Lower lobe of right lung (tissue), 2 donors: Measurements from ENCODE around the gene RNF6. TPM values are rescaled to one million over a fixed set of nuclear protein-coding genes. Genes with fewer than 3 reads are reported as not detected.

Source experiments
- ATAC-seq, 2 donors: fragments of 200-7000 bp; cut with Tn5 transposase; one replicate each; pipeline ENCODE4 v1.9.1; 2020 to 2022; ENCODE audit warnings: mild to moderate bottlenecking in 2 of 2, moderate library complexity in 2 of 2
- DNase-seq: peaks from one replicate; pipeline ENCODE4 v3.0.0-alpha.2; 2020
- H3K27ac ChIP-seq: fragments of 200-600 bp; one replicate; pipeline ENCODE4 v1.8.0; 2022
- H3K27me3 ChIP-seq: fragments of 200-600 bp; one replicate; pipeline ENCODE4 v1.8.0; 2022; ENCODE audit warnings: low read depth
- H3K36me3 ChIP-seq: fragments of 200-600 bp; one replicate; pipeline ENCODE4 v1.8.0; 2022; ENCODE audit warnings: mild to moderate bottlenecking
- H3K4me1 ChIP-seq: fragments of 200-600 bp; one replicate; pipeline ENCODE4 v1.8.0; 2022
- H3K4me3 ChIP-seq: fragments of 200-600 bp; one replicate; pipeline ENCODE4 v1.8.0; 2022; ENCODE audit warnings: mild to moderate bottlenecking
- H3K9me3 ChIP-seq: fragments of 200-600 bp; one replicate; pipeline ENCODE4 v1.8.0; 2022
- intact Hi-C: fragments of 100-400 bp; cut with DNase I; formaldehyde crosslinking; loops from one replicate; pipeline ENCODE4 v1.11.0; 2022
- total RNA-seq: library from RNA; stranded (reverse); fragmentation: NEBNext Ultra II Directional; extraction: Animal tissue kit (Norgen Biotek cat#: 25700); gene quantifications from one replicate; pipeline ENCODE4 v1.2.1, GENCODE V29; 2021
- TF ChIP-seq, protein P1 (sequence below): fragments of 200-600 bp; IDR thresholded peaks from one replicate; pipeline ENCODE4 v1.8.0; 2022; ENCODE audit warnings: antibody characterized with exemption, mild to moderate bottlenecking
- donor health status: DM: no; HTN: yes; CAD: no; lungs with severe emphysema.

Gene RNF6
- total RNA-seq, 1 donor from 2014 or later, result 29.3 TPM

DNA sequence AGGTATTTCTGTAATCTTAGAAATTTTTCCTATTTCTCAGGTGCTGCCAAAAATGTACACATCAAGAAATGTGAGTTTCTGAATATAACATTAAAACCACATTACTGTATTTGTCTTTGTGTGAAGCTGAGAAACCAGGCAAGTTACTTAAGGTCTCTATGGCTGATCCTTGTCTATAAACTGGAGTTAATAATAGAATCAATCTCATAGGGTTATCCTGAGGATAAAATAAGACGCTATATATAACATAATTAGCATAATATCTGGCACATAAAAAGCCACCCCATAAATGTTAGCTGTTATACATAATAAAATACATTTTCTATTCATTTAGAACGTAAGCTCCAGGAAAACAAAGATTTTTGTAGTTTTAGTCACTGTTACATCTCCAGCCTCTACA is 6.1 kb downstream of the RNF6 start:
- Histone ChIP-seq H3K27me3 (no peaks in the 10 kb centered on the region), H3K4me3 (no peak overlapping the region), H3K36me3 (peaks cover 89% of the 10 kb centered on the region), H3K4me1 (peaks cover 19% of the 10 kb centered on the region), H3K27ac (no peak overlapping the region), H3K9me3 (no peaks in the 10 kb centered on the region)
- TF ChIP-seq, protein P1, sequence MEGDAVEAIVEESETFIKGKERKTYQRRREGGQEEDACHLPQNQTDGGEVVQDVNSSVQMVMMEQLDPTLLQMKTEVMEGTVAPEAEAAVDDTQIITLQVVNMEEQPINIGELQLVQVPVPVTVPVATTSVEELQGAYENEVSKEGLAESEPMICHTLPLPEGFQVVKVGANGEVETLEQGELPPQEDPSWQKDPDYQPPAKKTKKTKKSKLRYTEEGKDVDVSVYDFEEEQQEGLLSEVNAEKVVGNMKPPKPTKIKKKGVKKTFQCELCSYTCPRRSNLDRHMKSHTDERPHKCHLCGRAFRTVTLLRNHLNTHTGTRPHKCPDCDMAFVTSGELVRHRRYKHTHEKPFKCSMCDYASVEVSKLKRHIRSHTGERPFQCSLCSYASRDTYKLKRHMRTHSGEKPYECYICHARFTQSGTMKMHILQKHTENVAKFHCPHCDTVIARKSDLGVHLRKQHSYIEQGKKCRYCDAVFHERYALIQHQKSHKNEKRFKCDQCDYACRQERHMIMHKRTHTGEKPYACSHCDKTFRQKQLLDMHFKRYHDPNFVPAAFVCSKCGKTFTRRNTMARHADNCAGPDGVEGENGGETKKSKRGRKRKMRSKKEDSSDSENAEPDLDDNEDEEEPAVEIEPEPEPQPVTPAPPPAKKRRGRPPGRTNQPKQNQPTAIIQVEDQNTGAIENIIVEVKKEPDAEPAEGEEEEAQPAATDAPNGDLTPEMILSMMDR, result no peak
- no peak for ATAC-seq
- no peak for DNase-seq
- intact Hi-C loops, result no loop called here

DNA sequence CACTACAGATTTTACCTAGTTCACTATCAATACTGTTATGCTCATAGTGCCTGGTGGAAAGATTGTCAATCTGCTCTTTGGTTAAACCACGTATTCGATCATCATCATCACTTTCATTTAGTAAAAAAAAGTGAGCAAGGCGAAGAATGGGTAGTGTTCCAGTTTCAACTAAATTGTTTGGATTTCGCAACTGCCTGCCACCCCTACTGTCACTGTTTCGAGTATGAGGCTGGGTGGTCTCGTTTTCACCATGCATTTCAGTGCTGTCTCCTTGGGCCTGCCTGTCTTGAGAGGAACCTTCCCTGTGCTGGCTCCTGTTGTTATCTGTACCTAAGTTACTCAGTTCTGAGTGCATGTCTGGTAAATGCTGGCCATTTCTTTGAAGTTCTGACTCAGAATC is 8.1 kb downstream of the RNF6 start:
- intact Hi-C loops, result no loop called here
- peaks cover 96% of the 10 kb centered on the region for H3K36me3 ChIP-seq
- ATAC-seq, result no peak

DNA sequence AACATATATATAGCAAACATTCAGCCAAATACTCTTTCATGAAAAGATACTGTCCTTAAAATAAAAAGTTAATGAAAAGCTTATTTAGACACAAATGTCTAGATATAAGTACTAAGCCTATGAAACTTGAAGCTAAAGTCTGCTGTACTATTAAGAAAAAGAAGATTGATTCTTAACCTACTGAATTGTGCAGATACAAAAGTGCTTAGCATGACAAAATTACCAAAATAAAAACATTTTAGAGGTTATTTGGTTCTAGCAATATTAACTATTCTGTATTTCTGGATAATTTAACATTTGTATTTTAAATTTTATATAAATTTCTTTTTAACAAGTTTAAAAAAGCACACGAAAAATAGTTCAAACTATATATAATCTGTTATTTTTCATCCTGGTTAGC is 8.8 kb downstream of the RNF6 start:
- H3K4me3 ChIP-seq, result no peak overlapping the region
- peaks cover 96% of the 10 kb centered on the region for H3K36me3 ChIP-seq
- DNase-seq, result no peak
- ATAC-seq, result no peak
- no peaks in the 10 kb centered on the region for H3K4me1 ChIP-seq
- H3K9me3 ChIP-seq, result no peaks in the 10 kb centered on the region
- intact Hi-C loops, result no loop called here
- no peaks in the 10 kb centered on the region for H3K27me3 ChIP-seq
- TF ChIP-seq, protein P1, result no peak
- H3K27ac ChIP-seq, result no peak overlapping the region

More for the DNA sequence above, 8.1 kb downstream of the RNF6 start:
- no peaks in the 10 kb centered on the region for H3K9me3 ChIP-seq
- no peak overlapping the region for H3K27ac ChIP-seq
- TF ChIP-seq, protein P1, result no peak
- no peaks in the 10 kb centered on the region for H3K27me3 ChIP-seq
- no peak for DNase-seq
- H3K4me1 ChIP-seq, result no peaks in the 10 kb centered on the region
- H3K4me3 ChIP-seq, result no peak overlapping the region

DNA sequence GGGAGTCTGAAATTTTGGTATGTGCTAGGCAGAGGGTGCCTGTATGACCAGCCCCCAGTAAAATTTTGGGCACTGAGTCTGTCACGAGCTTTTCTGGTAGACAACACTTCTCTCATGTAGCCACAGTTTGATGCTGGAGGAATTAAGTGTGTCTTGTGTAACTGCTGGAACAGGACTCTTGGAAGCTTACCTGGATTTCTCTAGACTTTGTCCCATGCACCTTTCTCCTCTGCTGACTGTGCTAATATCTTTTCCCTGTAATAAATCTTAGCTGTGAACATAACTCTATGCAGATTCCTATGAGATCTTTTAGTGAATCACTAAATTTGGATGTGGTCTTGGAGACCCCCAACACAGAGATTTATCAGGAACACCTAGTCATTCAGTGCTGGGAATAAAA is 13.8 kb downstream of the RNF6 start:
- Histone ChIP-seq H3K9me3 (no peaks in the 10 kb centered on the region), H3K4me1 (no peaks in the 10 kb centered on the region), H3K27me3 (no peaks in the 10 kb centered on the region), H3K27ac (no peak overlapping the region), H3K36me3 (peaks cover 80% of the 10 kb centered on the region), H3K4me3 (no peak overlapping the region)
- TF ChIP-seq, protein P1, result no peak
- DNase-seq (no peak), ATAC-seq (no peak)
- intact Hi-C loops, result no loop called here

DNA sequence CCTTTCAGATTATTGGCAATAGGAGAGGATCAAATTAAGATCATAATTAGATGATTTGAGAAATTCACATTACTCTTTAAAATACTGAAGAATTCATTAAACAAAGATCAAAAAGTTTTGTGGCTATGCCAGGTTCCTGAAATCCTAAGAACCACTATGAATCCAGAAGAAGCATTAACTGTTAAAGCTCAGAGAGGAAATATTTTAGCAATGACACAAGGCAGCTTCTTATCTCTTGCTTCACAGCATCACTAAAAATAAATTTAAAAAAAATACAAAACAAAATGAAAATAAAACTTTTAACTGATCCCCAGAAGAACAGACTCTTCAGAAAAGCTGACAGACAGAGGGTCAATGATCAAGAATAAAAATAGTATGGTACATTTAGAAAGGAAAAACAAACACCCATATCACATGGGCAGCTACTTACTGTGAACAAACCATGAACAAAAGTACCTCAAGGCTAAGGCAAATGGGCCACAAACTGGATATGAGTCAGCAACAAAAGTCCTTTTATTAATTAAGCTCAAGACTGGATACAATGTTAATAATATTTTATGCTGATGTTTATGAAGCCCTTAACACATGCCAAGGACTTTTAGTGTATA is 19.6 kb downstream of the RNF6 start:
- intact Hi-C loops, result no loop called here
- H3K36me3 ChIP-seq, result peaks cover 25% of the 10 kb centered on the region
- TF ChIP-seq, protein P1, result no peak
- DNase-seq (no peak), ATAC-seq (no peak)
- no peaks in the 10 kb centered on the region for H3K27me3 ChIP-seq
- no peak overlapping the region for H3K27ac ChIP-seq
- H3K4me1 ChIP-seq, result no peaks in the 10 kb centered on the region
- no peak overlapping the region for H3K4me3 ChIP-seq
- H3K9me3 ChIP-seq, result no peaks in the 10 kb centered on the region
